Measurements from ENCODE around the gene FBXL20.

Gene FBXL20

GRCh38 chr17:39237586-39237985, 163.8 kb downstream of the FBXL20 start:
- TF ChIP-seq CTCF (IDR thresholded peaks at IDR 0.05; ENCODE audit: low read depth, low read length) = no peak
- no peak overlapping the region for H3K4me3 ChIP-seq (ENCODE audit: low read depth, low read length)

- TF ChIP-seq CTCF (IDR thresholded peaks at IDR 0.05; ENCODE audit: low read depth, low read length) = no peak
- no peak overlapping the region for H3K4me3 ChIP-seq (ENCODE audit: low read depth, low read length)
Measured at GRCh38 chr17:39236981-39237441, 164.4 kb downstream of the FBXL20 start.

GRCh38 chr17:39236450-39236927, 164.9 kb downstream of the FBXL20 start:
- no peak overlapping the region for H3K4me3 ChIP-seq (ENCODE audit: low read depth, low read length)
- no peak for TF ChIP-seq CTCF (IDR thresholded peaks at IDR 0.05; ENCODE audit: low read depth, low read length)

GRCh38 chr17:39235555-39236449, 165.6 kb downstream of the FBXL20 start:
- TF ChIP-seq CTCF (IDR thresholded peaks at IDR 0.05; ENCODE audit: low read depth, low read length) = peak; percentile 69
- no peak overlapping the region for H3K4me3 ChIP-seq (ENCODE audit: low read depth, low read length)

GRCh38 chr17:39231591-39232551, 169.6 kb downstream of the FBXL20 start:
- TF ChIP-seq CTCF (IDR thresholded peaks at IDR 0.05; ENCODE audit: low read depth, low read length) = peak; percentile 77
- no peak overlapping the region for H3K4me3 ChIP-seq (ENCODE audit: low read depth, low read length)

- TF ChIP-seq CTCF (IDR thresholded peaks at IDR 0.05; ENCODE audit: low read depth, low read length) = no peak
Measured at GRCh38 chr17:39231091-39231561, 170.3 kb downstream of the FBXL20 start.

More at GRCh38 chr17:39231091-39231561, 170.3 kb downstream of the FBXL20 start:
- no peak overlapping the region for H3K4me3 ChIP-seq (ENCODE audit: low read depth, low read length)

Measured in WI38 (cell line).